HEK293T (cell line): ENCODE measurements around the gene INO80B.
A peak's percentile ranks its signal among the peaks of the same experiment; 100 is the strongest.

Experiments
- CTCF ChIA-PET: fragments of 350-600 bp; formaldehyde crosslinking; extraction: SDS; loops from one replicate; lab custom pipeline; 2021; ENCODE audit warnings: antibody characterized with exemption, inconsistent platforms; lab: Yijun Ruan, JAX
- POLR2A ChIA-PET: fragments of 350-600 bp; formaldehyde crosslinking; extraction: SDS; loops from one replicate; lab custom pipeline; 2020; ENCODE audit warnings: antibody characterized with exemption, inconsistent platforms; lab: Yijun Ruan, JAX
- DNase-seq: peaks from one replicate; pipeline ENCODE4 v3.0.0; 2012; ENCODE audit warnings: mixed read lengths; ENCODE audit errors: extremely low spot score
- ARNT ChIP-seq: fragments of 450-650 bp; IDR thresholded peaks from 2 replicates; pipeline ENCODE4 v1.6.1; 2017; ENCODE audit warnings: mild to moderate bottlenecking
- BHLHE40 ChIP-seq: fragments of 450-650 bp; IDR thresholded peaks from 2 replicates; pipeline ENCODE4 v1.6.1; 2016; ENCODE audit warnings: mild to moderate bottlenecking, moderate library complexity, borderline replicate concordance
- CTBP1 ChIP-seq: fragments of 450-650 bp; IDR thresholded peaks from 2 replicates; pipeline ENCODE4 v1.6.1; 2016; ENCODE audit warnings: borderline replicate concordance
- ELF4 ChIP-seq: fragments of 450-650 bp; IDR thresholded peaks from 2 replicates; pipeline ENCODE4 v1.6.1; 2017; ENCODE audit warnings: antibody characterized with exemption
- FOXA1 ChIP-seq: fragments of 450-650 bp; IDR thresholded peaks from 2 replicates; pipeline ENCODE4 v1.6.1; 2016; ENCODE audit warnings: mild to moderate bottlenecking
- FOXK2 ChIP-seq: fragments of 450-650 bp; IDR thresholded peaks from 2 replicates; pipeline ENCODE4 v1.6.1; 2016; ENCODE audit warnings: mild to moderate bottlenecking
- FOXM1 ChIP-seq: fragments of 450-650 bp; IDR thresholded peaks from 2 replicates; pipeline ENCODE4 v1.6.1; 2017; ENCODE audit warnings: mild to moderate bottlenecking, borderline replicate concordance
- HDGF ChIP-seq: fragments of 450-650 bp; IDR thresholded peaks from 2 replicates; pipeline ENCODE4 v1.6.1; 2017; ENCODE audit warnings: antibody characterized with exemption, borderline replicate concordance
- L3MBTL2 ChIP-seq: fragments of 450-650 bp; conservative IDR thresholded peaks from 2 replicates; pipeline ENCODE4 v1.6.1; 2016; ENCODE audit warnings: mild to moderate bottlenecking
- LEF1 ChIP-seq: fragments of 450-650 bp; IDR thresholded peaks from 2 replicates; pipeline ENCODE4 v1.6.1; 2017; ENCODE audit warnings: mild to moderate bottlenecking, borderline replicate concordance
- NFRKB ChIP-seq: fragments of 450-650 bp; IDR thresholded peaks from 2 replicates; pipeline ENCODE4 v1.6.1; 2016; ENCODE audit warnings: mild to moderate bottlenecking, moderate library complexity
- PKNOX1 ChIP-seq: fragments of 450-650 bp; IDR thresholded peaks from 2 replicates; pipeline ENCODE4 v1.6.1; 2016
- SP1 ChIP-seq: fragments of 450-650 bp; IDR thresholded peaks from 2 replicates; pipeline ENCODE4 v1.6.1; 2017
- SUZ12 ChIP-seq: fragments of 450-650 bp; IDR thresholded peaks from 2 replicates; pipeline ENCODE4 v1.6.1; 2016; ENCODE audit warnings: mild to moderate bottlenecking
- TARDBP ChIP-seq: fragments of 450-650 bp; IDR thresholded peaks from 2 replicates; pipeline ENCODE4 v1.6.1; 2016
- ZNF384 ChIP-seq: fragments of 450-650 bp; IDR thresholded peaks from 2 replicates; pipeline ENCODE4 v1.6.1; 2016

INO80B gene

DNA sequence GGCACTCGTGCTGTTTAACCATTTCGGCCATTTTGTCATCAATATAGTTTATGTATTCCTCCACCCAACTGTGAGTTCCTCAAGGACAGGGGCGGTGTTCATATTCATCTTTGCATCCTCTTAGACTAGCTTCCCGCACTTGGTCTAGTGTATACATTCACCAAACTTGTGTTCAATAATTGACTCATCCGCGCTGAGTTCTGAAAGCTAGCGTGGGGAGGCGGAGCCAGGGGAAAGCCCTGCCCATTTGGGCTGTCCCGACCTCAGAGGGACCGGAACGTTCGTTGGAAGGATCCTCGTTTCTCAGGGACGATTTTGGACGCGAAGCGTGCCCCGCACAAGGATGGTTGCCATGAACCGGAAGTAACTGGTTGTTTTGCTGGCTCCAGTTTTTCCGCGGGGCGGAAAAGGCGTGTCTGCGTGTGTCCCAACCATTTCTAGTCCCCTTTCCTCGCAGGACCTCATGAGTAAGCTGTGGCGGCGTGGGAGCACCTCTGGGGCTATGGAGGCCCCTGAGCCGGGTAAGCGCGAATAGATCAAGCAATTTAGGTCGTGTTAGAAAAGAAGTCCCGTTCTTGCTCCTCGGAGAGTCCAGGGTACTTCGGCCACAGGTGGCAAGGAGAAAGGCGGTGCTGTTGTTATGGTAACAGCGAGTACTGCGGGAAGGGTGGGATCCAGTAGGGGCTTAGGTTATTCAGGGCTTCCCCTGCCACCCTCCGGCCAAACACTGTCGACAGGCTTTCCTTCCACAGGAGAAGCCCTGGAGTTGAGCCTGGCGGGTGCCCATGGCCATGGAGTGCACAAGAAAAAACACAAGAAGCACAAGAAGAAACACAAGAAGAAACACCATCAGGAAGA is at the start of gene INO80B:
TSS of gene INO80B (plus strand) at position 434 of the 858 bp plus-strand sequence. CDS start at position 464, 30 bp downstream.
- no peak for TF ChIP-seq TARDBP
- no peak for TF ChIP-seq ZNF384
- TF ChIP-seq SP1 = no peak
- TF ChIP-seq BHLHE40 = no peak
- peak; percentile 88 for TF ChIP-seq CTBP1
- no peak for TF ChIP-seq ARNT
- no peak for TF ChIP-seq FOXA1
- TF ChIP-seq FOXM1 = no peak; the same call in 1 of the 2 replicates
- TF ChIP-seq NFRKB = peak; percentile 77
- no peak for TF ChIP-seq HDGF
- no peak; the same call in 1 of the 2 replicates for TF ChIP-seq FOXK2
- TF ChIP-seq L3MBTL2 = peak; percentile 27
- TF ChIP-seq ELF4 = peak; percentile 88
- no peak for TF ChIP-seq SUZ12
- peak; percentile 66 for TF ChIP-seq PKNOX1
- no peak for TF ChIP-seq LEF1
- ChIA-PET CTCF (interaction anchor here (1.0 kb wide), 1 partner anchor 54 kb away, joined by 3 read pairs; no protein-coding TSS in a partner anchor), POLR2A (interaction anchor here (0.8 to 8.2 kb wide), 14 partner anchors 10 to 135 kb away, joined by 3 to 81 read pairs (median 5); partner anchors contain the start of genes AUP1, C2orf81, HTRA2 and MOGS)
- DNase-seq = peak; percentile 82

- no peak for DNase-seq
- CTCF ChIA-PET = interaction anchor here (0.7 kb wide), 1 partner anchor 69 kb away, joined by 3 read pairs; no protein-coding TSS in a partner anchor
- POLR2A ChIA-PET = interaction anchor here (1.7 kb wide), 1 partner anchor 16 kb away, joined by 3 read pairs; no protein-coding TSS in a partner anchor
- TF ChIP-seq FOXM1 (no peak), PKNOX1 (no peak), SP1 (no peak), ARNT (no peak), HDGF (no peak), SUZ12 (no peak), FOXA1 (no peak), FOXK2 (no peak), CTBP1 (no peak), ELF4 (no peak), LEF1 (no peak), BHLHE40 (no peak), L3MBTL2 (no peak), NFRKB (no peak), ZNF384 (no peak)
Observed at GRCh38 chr2:74406035-74406434, 48.9 kb upstream of the INO80B start.

DNA sequence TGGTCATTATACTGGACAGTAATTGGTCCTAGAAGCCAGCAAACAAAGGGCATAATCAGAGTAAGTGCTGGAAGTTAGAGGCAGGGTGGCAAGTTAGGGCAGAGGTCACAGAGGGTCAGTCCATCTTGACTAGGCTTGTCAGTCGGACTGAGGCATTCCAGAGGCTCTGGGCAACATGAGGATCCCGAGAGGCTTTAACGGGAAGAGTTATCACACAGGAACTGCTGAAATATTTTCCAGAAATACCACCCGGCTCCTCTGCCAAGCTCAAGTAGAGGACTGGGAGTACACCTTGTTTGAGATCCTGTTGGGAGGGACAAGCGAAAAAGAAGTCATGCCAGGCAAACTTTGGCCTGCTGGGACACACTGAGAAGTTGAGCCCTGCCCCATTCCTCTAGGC is 47.2 kb upstream of the INO80B start:
- DNase-seq = no peak
- TF ChIP-seq FOXK2 = no peak
- TF ChIP-seq ARNT = no peak
- no peak for TF ChIP-seq L3MBTL2
- TF ChIP-seq NFRKB = no peak
- TF ChIP-seq BHLHE40 = no peak
- TF ChIP-seq LEF1 = no peak
- no peak for TF ChIP-seq ELF4
- TF ChIP-seq CTBP1 = no peak
- no peak for TF ChIP-seq SUZ12
- no peak for TF ChIP-seq TARDBP
- TF ChIP-seq HDGF = no peak
- TF ChIP-seq FOXM1 = no peak
- no peak for TF ChIP-seq ZNF384
- CTCF ChIA-PET = no interaction called here
- POLR2A ChIA-PET = interaction anchor here (1.2 to 1.7 kb wide), 2 partner anchors 15 to 50 kb away, joined by 3 read pairs; partner anchors contain the start of gene WBP1

GRCh38 chr2:74413001-74413698 is 41.7 kb upstream of the INO80B start:
- ChIA-PET CTCF (no interaction called here), POLR2A (interaction anchor here (0.7 to 1.4 kb wide), 4 partner anchors 8 to 53 kb away, joined by 3 to 4 read pairs (median 3); partner anchors contain the start of genes C2orf81, INO80B and MOGS)
- DNase-seq = no peak
- no peak for TF ChIP-seq ELF4
- TF ChIP-seq CTBP1 = no peak
- TF ChIP-seq BHLHE40 = no peak
- TF ChIP-seq FOXM1 = no peak
- TF ChIP-seq SP1 = no peak
- no peak for TF ChIP-seq TARDBP
- no peak for TF ChIP-seq FOXK2
- no peak for TF ChIP-seq L3MBTL2
- no peak for TF ChIP-seq HDGF
- TF ChIP-seq LEF1 = no peak
- TF ChIP-seq ARNT = no peak
- TF ChIP-seq SUZ12 = no peak
- no peak for TF ChIP-seq NFRKB
- no peak for TF ChIP-seq ZNF384
- TF ChIP-seq PKNOX1 = no peak

GRCh38 chr2:74414441-74414840 is 40.4 kb upstream of the INO80B start:
- ChIA-PET CTCF (no interaction called here), POLR2A (no interaction called here)
- DNase-seq = no peak
- TF ChIP-seq ARNT (no peak), FOXA1 (no peak), FOXK2 (no peak), L3MBTL2 (no peak), NFRKB (no peak)
